ENCODE data around the gene ATP8A1.
"Not testable (repeated sequence)": the region's sequence is repeated elsewhere in the genome, so short reads cannot be mapped to it uniquely, and the experiment has no call there.

The ATP8A1 gene

DNA sequence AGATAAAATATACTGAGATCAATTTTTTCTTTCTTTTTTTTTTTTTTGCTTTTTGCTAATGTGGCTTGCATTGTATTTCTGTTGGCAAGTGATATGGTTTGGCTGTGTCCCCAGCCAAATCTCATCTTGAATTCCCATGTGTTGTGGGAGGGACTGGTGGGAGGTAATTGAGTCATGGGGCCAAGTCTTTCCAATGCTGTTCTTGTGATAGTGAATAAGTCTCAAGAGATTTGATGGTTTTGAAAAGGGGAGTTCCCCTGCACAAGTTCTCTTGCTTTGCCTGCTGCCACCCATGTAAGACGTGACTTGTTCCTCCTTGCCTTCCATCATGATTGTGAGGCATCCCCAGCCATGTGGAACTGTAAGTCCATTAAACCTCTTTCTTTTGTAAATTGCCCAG lies 195.7 kb downstream of the ATP8A1 start:
- DNase-seq, result not testable (repeated sequence)

DNA sequence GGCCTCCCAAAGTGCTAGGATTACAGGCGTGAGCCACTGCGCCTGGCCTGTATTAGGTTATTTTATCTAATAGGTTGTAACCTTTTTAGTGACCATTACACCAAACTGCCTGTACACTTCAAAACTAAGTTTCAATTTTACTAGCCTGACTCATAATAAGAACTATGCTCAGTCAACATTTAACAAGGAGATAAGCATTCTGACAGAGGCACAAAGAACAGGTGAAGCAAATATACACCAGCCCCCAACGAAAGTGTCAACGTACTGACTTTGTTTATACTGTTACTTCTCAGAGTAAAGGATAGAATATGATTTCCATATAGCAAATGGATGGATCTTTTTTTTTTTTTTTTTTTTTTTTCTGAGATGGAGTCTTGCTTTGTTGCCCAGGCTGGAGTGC lies 196.9 kb downstream of the ATP8A1 start:
- no peak for DNase-seq

DNA sequence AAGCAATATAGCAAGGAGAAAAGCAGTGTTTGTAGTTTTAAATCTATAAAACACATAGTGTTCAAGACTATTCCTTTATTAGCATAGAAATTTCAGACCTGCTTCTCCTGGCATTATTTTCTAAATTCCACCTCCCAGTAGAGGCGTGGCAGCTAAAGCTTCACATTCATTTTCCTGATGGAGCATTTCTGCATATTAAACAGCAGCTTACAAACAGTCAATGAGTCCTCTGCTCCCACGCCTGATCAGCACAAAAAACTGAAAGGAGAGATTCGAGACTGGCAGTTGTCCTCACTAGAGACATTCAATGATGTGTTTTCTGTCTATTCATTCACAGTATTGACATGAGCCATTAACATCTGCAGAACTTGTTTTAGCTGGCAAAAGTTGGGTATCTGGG lies 198.2 kb downstream of the ATP8A1 start:
- DNase-seq, result no peak

DNA sequence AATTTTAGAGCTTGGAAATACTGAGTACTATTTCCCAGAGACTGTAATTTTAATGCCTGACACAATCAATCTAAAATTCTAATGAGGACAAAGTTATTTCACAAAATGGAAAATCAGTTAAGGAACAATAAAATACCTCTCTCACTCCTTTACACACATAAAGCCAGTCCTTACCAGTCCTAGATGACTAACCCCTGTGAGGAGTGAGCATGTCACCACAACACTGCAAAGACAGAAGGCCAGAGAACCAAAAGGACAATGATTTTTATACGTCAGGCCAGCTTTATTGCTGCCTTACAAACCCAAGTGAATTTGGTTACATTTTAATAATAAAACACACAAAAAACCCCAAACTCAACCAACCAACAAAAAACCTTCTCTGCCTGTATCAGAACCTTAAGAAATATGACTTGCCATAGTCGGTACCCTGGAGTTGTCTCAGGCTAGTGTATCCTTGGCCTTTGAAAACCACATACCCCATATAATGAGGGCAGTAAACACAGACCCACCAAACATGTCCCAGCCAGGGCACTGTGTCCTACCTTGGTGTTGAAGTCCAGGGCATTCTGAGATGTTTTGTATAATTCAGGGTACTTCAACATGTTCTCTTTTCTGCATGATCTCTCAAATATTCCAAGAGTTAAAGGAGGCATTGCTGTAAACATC lies 202.0 kb downstream of the ATP8A1 start:
- no peak for DNase-seq

DNA sequence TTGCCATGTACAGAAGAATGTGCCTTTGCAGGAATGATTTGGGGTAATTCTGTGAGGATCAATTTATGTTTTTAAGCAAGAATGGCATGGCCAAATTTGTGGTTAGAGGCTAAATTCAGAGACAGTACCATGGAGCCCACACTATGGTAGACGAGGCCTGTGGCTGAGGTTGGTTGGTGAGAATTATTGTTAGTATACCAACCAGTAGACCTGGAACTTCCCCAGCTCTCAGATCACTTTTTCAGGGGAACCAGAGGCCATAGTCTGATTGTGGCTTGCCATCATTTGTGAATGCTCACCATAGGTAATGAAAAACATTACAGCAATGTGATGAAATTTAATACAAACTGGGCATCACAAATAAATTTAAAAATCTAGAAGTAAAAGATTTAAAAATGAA lies 203.3 kb downstream of the ATP8A1 start:
- DNase-seq, result no peak

DNA sequence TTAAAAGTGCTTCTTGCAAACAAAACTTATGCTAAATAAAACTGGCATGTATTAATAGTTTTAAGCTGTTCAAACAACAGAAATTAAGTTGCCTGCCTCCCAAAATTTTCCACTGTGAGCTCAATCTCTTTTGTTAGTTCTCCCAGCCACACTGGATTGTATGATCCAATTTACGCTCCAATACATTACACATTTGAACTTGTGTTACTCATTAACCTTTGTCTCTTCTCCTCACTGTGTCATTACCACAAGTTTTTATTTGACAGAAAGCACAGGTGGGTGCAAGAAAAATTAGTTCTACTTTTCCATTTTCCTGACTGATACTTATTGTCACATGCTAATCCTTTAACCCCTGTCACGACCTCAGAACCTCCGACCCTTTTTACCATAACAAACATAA lies 204.1 kb downstream of the ATP8A1 start:
- no peak for DNase-seq

DNA sequence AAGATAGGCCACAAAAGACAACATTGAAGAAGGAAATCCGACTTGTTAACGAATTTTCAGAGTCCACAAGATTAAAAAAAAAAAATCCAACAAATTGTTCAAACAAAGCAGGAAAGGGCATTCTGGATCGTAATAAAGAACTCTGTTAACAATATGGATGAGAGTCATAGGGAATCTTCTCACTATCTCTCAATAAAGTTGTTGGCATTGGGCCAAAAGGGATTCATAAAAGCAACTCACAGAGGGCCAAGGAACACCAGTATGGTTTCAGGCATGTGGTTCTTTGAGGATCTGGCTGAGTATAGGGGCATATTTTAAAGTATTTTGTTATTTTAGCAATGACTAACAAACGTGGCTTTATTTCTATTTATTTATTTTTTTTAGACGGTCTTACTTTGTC lies 210.1 kb downstream of the ATP8A1 start:
- no peak for DNase-seq

DNA sequence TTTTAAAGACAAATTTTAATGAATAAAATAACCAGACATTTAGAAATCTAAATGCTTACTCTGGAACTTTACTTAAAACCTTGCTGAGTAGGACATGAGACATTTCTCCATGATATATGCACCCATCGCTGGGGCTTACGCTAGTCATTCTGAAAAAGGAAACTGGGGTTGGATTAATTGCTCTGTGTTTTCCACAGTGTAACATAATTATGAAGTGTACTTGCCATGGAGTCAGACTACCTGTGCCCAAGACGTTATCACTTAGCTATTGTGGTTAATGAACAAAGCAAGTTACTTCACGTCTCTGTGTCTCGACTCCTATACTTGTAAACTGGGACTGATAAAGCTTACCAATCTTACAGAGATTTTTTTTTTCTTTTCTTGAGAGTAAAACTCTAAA lies 211.9 kb downstream of the ATP8A1 start:
- no peak for DNase-seq

DNA sequence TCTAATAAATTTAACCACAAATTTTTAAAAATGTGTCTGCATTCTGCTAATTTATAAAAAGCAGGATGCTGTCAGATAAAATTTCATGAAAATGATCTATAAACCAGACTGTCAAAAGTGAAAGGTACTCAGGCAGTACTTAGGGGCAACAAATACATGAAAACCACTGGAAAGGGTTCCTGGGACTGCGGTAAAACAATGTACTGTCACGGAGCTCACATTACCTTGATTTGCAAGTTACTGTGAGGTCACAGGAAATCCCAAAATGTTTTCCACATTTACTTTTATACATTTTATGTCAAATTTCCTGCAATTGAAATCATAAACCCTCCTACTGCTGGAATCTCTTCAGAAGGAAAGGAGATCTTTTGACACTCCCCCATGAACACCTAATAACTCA lies 214.3 kb downstream of the ATP8A1 start:
- no peak for DNase-seq

DNA sequence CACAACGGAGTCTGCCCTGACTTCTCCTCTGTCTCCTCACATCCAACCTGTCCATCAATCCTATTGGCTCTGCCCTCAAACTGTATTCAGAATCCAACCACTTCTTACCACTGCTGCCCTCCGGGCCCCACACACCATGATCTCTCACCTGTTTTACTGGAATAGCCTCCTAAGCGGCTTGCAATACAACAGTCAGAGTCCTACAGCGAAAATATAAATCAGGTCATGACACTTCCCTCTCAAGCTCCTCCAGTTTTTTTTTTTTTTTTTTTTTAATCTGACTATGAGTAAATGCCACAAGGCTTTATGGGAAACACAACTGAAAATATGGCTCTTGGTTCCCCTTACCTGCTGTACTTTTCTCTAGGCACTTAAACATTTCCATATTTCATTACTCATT lies 216.8 kb downstream of the ATP8A1 start:
- DNase-seq, result no peak

DNA sequence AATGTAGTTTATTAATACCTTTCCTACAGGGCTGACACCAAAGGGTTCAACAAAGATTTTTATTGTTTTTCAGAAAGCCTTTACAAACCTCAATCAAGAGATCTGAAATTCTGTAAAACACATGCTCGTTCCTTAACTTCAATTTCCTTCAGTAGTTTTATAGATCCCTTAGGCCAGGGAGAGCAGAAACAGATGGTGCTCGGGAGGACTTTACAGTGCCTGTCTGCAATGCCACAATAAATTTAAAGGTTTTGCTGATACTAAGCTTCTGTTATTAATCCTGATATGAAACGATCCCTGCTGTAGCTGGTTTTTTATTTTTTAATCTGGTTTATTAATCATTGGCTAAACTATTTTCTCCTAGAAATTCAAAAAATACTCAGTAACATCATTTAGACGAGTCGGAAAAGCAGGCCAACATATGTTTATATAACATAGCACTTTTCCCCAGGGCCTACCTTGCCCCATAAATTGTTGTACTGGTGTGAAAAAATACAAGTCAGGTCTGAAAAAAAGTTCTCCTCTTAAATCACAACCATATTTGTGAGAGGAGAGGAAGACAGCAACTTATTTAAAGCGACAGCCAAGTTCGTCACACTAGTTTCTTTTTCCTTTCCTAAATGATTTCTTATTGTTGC lies 219.9 kb downstream of the ATP8A1 start:
- no peak for DNase-seq

DNA sequence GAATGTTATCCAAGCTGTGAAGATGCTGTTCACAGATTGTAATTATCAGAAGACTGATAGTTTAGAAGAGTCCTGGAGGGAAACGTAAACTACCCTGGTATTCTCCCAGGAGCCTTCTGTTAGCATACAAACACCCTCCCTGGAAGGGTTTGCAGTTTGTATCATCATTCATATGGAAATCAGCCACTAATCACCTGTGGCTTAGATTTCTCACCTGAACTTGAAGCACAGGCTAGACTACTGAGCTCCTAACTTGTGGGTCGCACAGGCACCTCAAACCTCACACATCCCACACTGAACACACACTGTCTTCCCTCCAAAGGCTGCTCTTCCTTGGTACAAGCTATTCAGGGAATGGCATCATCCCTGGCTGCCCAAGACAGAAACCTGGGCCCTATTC lies 228.9 kb downstream of the ATP8A1 start:
- DNase-seq, result no peak

DNA sequence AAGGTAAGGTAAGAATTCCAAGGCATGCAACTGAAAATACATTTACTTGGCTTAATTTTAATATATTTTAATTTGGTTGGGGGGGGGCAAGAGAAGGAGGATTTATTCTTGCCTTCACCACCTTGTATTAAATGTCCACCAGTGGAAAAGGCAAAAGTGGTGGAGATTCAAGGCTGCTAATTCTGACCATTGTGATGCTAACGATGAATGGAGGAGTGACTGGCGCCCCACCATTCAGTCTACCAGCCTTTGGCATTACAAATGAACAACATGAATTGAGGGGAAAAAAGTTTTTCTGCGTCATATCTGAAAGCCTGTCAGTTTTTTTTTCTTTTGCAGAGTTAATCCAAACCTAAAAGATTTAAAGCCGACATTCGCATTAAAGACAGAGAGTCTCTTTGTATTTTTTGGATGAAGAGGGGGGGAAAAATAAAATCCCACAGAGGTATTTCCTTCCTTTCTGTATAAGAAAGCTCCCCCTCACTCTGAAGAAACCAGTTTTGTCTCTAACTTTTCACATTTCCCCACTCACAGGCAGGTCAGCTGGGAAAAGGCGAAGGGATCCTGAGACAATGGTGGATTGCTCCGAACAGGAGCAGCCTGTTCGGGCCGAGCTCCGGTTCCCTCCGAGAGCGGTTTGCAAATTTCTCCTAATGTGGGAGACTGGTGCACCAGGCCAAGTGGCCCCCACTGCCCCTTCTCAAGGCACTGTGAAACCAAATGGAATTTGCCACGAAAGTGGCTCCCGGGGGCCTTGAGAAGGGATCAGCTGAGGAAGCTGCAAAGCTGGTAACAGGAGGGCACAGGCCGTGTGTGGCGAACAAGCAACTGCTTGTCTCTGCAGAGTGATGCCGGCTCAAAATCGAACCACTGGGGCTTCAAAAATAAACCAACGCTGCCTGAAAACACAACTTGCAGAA lies 231.5 kb downstream of the ATP8A1 start:
- DNase-seq, result no peak

DNA sequence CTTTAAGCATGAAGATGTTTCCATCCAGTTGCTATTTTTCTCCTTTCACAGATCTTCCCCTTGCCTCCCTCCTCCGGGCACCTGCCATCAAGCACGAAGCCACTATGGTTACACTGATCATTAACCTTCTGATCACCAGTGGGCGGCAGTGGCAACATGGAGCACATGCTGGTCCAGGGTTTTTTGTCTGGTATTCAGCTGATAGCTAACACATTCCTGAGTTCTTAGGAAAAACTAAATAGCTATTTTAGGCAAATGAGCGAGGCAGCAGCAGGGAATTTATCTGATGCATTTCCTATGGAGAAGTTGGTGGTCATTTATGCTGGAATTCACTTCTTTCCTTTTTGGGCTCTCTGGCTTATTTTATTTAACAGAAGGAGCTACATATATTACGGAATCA lies 236.8 kb downstream of the ATP8A1 start:
- no peak for DNase-seq

DNA sequence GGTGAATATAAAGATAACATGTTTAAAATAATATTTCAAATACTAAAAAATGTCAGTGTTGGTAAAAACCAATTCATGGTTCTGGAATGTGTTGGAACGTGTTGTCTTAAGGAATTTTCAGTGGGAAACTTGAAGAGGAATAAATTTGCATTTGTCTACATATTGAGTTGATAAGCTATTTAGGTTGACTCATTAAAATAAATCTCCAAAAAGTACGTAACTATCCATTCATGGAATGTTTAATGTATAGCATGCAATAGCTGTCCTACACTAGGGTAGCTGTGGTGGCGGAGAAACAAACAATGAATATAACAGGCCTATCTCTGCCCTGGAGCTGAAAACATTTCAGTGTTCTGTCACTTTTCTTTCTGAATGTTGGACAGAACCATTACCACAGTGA lies 239.4 kb downstream of the ATP8A1 start:
- no peak for DNase-seq

DNA sequence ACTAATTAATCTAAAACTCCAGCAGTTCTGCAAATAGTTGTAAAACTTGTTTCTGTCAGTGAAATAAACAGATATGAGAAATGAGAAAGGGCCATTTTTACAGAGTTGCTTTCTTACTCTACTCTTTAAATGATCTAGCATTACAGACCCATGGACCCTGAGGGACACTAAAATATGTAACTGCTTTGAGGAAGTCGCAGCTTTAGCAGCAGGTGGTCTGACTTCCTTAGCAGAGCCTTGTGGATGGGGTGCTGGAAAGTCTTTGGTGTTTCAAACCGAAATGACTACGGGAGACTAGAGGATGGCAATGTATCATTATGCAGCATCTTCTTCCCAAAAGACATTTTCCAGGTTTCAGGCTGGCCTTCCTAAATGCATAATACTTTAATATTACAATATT lies 240.9 kb downstream of the ATP8A1 start:
- DNase-seq, result no peak

DNA sequence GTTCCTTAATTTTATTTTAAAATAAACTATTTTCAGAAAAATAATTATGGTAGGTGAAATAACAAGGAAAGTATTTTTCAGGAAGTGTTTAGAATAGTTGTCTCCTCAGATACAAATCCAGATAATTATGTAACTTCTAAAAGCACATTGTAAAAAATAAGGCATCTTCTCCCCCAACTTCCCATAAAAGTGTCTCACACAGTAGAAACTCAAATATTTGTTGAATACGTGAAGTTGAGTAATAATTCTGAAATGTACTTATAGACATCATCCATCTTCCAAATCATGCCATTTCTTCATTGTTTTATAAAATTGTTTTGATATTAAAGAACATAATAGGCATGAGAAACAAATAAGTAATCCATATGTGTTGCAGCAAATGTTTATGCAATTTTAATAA lies 241.6 kb downstream of the ATP8A1 start:
- no peak for DNase-seq

DNA sequence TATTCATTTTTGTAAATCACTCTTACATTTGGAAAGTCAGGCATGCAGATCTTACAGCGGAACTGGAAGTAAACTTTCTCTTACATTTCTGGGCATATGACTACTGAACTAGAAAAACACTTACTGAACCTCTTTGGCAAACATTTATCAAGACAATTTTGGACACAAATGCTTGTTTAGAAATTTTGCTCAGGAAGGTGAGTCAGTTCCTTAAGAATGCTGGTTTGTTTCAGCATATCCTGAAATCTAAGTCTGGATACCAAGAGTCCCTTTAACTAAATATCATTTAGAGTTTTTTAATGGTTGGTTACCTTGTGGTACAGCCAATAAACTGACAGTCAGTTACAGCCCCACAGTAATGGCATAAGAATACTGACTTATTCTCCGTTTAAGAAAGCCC lies 244.7 kb downstream of the ATP8A1 start:
- DNase-seq, result no peak

DNA sequence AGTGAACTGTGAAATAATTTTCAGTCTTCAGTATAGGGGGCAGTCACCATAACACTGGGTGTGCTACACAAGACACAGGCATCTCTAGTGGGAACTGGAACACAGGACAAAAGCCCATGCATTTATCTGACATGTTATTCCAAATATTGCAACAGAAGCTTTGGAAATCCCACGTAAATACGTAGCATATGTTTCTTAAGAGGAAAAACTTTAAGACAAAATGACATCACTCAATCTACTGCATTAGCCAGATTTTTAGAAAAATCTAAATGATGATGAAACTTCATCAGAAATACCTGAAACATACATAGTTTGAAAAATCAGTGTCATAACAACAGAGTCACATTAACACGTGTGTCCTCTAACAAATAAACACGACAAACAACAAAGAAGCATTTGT lies 245.1 kb downstream of the ATP8A1 start:
- DNase-seq, result no peak

DNA sequence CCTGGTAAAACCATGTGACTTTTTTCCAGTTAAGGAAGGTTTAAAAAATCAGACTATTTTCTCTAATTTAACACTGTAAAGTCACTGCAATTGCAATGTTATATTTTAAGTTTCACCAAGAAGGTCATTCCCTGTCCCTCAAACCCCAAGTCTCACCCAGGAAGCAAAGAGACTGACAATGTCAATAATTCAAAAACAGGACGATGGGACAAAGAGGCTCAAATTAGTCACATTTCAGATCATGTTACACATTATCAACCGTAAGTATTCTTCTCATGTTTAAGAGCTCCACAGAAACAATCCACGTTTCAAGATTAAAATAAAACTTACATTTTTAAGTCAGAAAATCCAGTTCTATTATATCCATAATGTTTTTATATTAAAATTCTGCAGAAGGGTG lies 246.5 kb downstream of the ATP8A1 start:
- DNase-seq, result no peak

DNA sequence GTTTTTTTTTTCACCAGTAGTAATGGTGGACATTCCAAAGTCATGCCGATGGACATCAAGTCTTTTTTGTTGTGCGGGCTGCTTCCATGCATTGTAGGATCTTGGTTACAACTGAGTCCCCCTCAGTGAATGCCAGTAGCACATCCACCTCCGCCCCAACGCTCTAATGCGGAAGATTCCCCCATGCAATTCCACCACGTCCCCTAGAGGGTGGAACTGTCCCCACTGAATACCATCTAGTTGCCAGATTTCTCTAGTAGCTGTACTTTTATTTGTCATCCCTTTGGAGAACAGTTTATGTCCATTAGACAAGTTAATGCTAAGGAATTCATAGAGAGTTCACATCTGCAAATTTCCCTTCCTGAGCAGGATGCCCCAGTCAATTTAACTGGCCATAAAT lies 252.9 kb downstream of the ATP8A1 start:
- DNase-seq, result no peak

DNA sequence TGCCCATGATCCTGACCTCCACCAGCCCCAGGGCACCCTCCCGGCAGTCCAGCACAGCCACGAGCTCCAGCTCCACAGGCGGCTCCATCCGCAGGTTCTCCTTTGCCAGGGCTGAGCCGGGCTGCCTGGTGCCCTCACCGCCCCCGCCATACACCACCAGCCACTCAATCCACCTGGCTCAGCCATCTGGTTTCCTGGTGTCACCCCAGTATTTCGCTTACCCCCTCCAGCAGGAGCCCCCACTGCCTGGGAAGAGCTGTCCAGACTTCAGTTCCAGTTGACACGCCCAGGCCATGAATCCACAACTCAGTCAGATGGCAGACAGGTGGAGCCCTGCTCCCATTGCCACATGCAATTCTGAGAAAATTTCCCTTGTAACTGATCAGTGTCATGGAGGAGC lies 255.7 kb downstream of the ATP8A1 start:
- no peak for DNase-seq

DNA sequence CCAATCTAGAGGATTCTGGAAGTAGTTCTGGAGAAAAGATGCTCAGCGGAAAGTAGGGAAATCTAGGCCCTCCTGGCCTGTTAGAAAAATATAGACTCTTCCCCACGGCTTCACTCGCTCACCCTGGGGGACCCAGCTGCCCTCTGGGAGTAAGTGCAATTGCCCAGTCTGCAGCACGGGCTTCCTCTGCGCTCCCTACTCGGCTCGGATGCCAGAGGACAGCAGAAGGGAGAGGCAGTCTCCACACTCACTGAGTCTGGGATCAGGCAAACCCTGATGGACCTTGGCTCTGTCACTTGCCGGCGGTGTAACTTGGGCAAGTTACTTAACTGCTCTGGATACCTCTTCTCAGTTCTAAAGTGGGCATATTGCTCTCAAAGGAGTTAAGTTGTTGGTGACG lies 257.5 kb downstream of the ATP8A1 start:
- no peak for DNase-seq

DNA sequence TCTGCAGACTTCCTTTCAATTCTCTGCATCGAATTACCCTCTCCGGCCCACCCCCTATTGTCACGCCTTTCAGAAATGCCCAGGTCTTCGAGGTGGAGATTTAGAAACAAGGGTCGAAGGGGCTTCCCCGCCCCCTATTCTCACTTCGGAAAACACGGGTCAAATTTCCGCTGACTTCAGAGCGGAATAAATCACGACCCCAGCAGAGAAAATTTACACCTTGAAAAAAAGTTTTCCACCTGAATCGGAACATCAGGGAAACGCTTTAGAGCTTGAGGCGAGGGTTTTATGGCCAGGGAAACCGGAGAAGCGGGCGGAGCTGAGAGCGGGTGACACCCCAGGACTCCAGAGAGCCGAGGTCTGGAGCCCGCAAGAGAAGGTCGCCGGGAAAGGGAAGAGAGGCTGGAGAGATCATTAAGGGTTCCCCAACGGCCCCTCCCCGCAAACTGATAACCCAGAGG lies 258.0 kb downstream of the ATP8A1 start:
- no peak for DNase-seq

Data from activated naive CD4-positive, alpha-beta T cell treated with anti-CD3 and anti-CD28 coated beads, Interleukin-2, amount 50 U/mL, for 16 hours (primary cell).